ENCODE data around the gene AKTIP. TPM values are rescaled to one million over a fixed set of nuclear protein-coding genes. Genes with fewer than 3 reads are reported as not detected.
A peak's percentile ranks its signal among the peaks of the same experiment; 100 is the strongest.
"Not testable (repeated sequence)": the region's sequence is repeated elsewhere in the genome, so short reads cannot be mapped to it uniquely, and the experiment has no call there.

AKTIP gene
- total RNA-seq, 1 experiment from 2014 or later = 17.6 TPM

DNA sequence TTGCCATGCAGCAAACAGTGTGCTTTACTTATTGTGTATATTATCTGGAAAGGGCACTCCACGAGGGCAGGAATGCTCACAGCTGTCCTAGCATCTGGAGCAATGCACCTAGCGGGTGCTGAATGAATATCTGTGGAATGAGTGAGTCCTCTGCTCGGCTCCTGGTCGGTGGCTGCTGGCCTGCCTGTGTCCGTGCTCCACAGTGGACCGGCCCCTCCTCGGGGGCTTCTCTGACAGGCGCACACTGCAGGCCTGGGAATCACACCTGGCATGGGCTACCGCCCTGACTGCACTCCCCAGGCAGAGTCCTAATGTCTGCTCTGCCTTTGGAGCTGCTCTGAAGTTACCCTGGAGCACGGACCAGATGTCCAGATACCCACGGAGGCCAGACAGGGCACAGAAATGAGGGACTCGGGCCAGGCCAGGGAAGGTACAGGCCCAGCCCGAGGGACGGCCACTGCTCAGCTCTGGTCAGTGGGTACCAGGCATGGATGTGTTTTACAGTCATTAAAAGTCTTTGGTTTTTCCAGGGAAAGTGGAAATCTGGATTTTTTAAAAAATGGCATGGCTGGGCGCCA is 21.1 kb upstream of the AKTIP start:
- Histone ChIP-seq H3K4me3 (ENCODE audit: insufficient read depth, low read depth, low read length) (no peak overlapping the region), H3K36me3 (replicated peaks; ENCODE audit: control insufficient read depth, insufficient read depth, low read length) (no peaks in the 10 kb centered on the region), H3K27me3 (ENCODE audit: control insufficient read depth, insufficient read depth, low read length) (no peaks in the 10 kb centered on the region)
- no peak for DNase-seq

DNA sequence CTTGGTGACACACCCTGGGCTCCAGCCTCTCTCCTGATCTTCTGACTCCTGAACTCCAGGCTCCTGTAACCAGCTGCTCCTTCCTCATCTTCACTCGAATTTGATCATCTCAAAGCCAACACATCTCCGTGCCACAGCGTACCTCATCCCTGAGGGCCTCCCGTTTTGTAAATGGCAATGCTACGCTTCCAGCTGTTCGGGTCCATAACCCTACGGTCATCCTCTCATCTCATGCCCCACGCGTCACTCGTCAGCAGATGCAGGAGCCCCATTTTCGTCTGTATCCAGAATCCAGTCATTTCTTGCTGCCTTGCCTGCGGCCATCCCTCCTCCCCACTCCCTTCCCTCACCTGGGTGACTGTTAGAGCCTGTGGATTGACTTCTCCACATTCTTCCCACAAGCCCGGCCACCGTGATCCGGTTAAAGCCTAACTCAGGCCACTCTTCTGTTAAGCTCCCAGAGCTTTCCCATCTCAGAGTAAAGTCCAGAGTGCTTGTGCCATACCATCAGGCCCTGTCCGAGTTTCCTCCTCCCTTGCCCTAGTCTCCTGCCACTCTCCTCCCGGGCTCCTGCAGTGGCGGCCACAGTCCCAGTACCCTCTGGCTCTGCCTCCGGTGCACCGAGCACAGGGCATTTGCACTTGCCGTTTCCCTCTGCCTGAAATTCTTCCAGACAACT is 20.3 kb upstream of the AKTIP start:
- H3K4me3 ChIP-seq (ENCODE audit: insufficient read depth, low read depth, low read length) = no peak overlapping the region
- H3K27me3 ChIP-seq (ENCODE audit: control insufficient read depth, insufficient read depth, low read length) = no peaks in the 10 kb centered on the region
- H3K36me3 ChIP-seq (replicated peaks; ENCODE audit: control insufficient read depth, insufficient read depth, low read length) = no peaks in the 10 kb centered on the region
- DNase-seq = no peak

DNA sequence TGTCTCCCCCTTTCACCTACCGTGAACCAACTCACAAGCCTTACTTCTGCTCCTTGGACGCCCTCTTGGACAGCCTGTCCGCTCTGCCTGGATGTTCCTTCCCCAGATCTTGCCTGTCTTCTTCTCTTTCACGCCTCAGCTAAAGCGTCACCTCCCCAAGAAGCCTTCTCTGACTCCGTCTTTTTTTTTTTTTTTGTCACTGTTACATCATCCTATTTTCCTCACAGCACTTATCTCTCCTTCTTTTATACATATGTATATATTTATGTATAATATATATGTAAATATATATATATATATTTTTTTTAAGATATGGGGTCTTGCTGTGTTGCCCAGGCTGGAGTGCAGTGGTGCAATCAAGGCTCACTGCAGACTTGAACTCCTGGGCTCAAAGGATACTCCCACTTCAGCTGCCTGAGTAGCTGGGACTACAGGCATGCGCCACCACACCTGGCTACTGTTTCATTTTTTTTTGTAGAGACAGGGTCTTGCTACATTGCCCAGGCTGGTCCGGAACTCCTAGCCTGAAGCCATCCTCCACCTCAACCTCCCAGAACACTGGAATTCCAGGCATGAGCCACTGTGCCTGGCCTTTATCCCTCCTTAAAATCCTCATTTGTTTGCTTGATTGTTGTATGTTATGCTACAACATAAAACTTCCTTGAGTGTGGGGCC is 16.5 kb upstream of the AKTIP start:
- DNase-seq = no peak
- Histone ChIP-seq H3K4me3 (ENCODE audit: insufficient read depth, low read depth, low read length) (no peak overlapping the region), H3K36me3 (replicated peaks; ENCODE audit: control insufficient read depth, insufficient read depth, low read length) (no peaks in the 10 kb centered on the region), H3K27me3 (ENCODE audit: control insufficient read depth, insufficient read depth, low read length) (no peaks in the 10 kb centered on the region)

DNA sequence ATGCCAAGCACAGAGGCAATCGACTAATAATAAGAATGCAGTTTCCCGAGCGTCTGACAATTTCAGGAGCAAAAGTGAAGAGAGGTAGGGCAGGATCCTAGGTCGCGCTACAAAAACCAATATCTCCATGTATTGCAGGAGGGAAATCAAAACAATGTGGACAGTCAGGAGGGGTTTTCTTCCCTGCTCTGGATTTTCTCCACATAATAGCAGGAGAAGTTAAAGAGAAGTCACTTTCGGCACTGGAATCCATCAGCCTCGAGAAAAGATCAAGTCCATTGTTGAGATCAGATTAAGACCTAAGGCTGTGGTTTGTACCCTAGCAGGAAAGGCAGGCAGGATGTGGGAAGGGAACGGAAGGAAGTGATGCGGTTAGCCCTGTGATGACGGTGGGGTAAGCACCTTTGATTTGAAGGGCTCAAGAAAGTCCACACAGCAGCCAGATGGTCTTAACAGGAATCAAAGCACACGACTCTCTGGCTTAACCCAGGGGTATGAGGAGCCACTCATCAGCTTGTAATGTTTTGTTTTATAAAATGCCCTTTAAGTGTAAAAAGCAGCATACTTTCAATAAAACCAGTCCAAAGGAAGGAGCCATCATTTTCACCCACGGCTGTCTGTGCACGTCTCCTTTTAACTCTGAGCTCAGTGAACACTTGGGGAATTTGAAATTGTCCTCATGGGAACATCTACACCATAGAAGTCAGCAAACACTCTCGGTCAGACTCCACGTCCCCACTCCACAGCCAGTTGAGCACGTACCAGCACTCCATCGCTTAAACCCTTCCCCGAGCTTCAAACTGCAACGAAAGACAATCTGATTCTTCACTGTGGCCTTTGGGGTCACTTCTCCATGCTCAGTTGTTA is 15.8 kb upstream of the AKTIP start:
- H3K4me3 ChIP-seq (ENCODE audit: insufficient read depth, low read depth, low read length) = no peak overlapping the region
- no peak for DNase-seq
- no peaks in the 10 kb centered on the region for H3K36me3 ChIP-seq (replicated peaks; ENCODE audit: control insufficient read depth, insufficient read depth, low read length)
- H3K27me3 ChIP-seq (ENCODE audit: control insufficient read depth, insufficient read depth, low read length) = no peaks in the 10 kb centered on the region

DNA sequence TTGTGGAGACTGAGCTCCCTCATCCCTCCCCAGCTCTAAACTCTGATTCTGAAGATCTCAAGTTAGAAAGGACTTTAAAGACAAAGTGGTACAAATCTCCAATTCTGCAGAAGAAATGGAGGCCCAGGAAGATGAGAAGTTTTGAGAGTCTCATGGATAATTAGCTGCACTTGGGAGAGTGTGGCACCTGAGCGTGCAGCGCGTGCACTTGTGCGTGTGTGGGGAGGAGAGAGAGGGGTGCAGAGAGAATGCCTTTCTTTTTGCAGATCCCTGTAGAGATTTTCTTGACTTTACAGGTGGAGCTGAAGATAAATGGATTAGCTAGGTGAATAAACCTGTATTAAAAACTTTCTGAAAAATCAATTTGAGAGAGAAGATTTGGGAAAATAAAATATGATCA is 14.8 kb upstream of the AKTIP start:
- H3K27me3 ChIP-seq (ENCODE audit: control insufficient read depth, insufficient read depth, low read length) = no peaks in the 10 kb centered on the region
- no peak overlapping the region for H3K4me3 ChIP-seq (ENCODE audit: insufficient read depth, low read depth, low read length)
- DNase-seq = no peak
- no peaks in the 10 kb centered on the region for H3K36me3 ChIP-seq (replicated peaks; ENCODE audit: control insufficient read depth, insufficient read depth, low read length)

DNA sequence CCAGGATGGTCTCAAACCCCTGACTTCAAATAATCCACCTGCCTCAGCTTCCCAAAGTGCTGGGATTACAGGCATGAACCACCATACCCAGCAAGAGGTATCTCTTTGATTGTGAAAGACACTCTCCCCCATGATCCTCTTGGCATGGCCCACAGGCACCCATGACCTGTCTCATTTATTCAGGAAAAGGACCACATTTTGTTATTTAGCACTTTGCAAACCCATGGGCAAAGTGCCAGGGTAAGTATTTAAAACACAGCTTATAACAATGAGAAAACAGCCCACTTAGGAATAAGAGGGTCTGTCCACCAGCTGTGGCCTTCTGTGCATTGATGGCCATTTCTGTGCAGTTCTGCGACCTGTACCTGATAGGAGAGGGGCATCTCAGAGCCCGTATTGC is 12.8 kb upstream of the AKTIP start:
- H3K36me3 ChIP-seq (replicated peaks; ENCODE audit: control insufficient read depth, insufficient read depth, low read length) = no peaks in the 10 kb centered on the region
- H3K4me3 ChIP-seq (ENCODE audit: insufficient read depth, low read depth, low read length) = no peak overlapping the region
- DNase-seq = no peak
- no peaks in the 10 kb centered on the region for H3K27me3 ChIP-seq (ENCODE audit: control insufficient read depth, insufficient read depth, low read length)

DNA sequence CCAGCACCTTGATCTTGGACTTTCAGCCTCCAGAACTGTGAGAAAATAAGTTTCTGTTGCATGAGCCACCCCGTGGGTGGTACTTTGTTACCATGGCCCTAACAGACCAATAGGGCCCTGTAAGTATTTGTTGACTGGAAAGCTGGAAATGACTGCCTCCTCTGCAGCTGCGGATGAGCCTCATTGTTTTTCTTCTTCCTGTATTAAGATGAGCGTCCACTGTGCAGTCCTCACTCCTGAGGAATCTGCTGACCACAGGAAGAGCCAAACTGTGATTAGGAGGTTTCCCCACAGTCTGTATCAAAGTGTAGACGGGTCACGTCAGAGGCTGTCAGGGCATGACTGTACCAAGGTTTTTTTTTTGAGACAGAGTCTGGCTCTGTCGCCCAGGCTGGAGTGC is 12.2 kb upstream of the AKTIP start:
- Histone ChIP-seq H3K4me3 (ENCODE audit: insufficient read depth, low read depth, low read length) (no peak overlapping the region), H3K27me3 (ENCODE audit: control insufficient read depth, insufficient read depth, low read length) (no peaks in the 10 kb centered on the region), H3K36me3 (replicated peaks; ENCODE audit: control insufficient read depth, insufficient read depth, low read length) (no peaks in the 10 kb centered on the region)
- DNase-seq = no peak

DNA sequence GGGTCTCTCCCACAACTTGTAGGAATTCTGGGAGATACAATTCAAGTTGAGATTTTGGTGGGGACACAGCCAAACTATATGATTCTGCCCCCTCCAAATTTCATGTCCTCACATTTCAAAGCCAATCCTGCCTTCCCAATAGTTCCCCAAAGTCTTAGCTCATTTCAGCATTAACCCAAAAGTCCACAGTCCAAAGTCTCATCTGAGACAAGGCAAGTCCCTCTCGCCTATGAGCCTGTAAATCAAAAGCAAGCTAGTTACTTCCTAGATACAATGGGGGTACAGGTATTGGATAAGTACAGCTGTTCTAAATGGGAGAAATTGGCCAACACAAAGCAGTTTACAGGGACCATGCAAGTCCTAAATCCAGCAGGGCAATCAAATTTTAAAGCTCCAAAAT is 9.8 kb upstream of the AKTIP start:
- H3K4me3 ChIP-seq (ENCODE audit: insufficient read depth, low read depth, low read length); H3K36me3 ChIP-seq (replicated peaks; ENCODE audit: control insufficient read depth, insufficient read depth, low read length); DNase-seq; H3K27me3 ChIP-seq (ENCODE audit: control insufficient read depth, insufficient read depth, low read length): not testable (repeated sequence)

DNA sequence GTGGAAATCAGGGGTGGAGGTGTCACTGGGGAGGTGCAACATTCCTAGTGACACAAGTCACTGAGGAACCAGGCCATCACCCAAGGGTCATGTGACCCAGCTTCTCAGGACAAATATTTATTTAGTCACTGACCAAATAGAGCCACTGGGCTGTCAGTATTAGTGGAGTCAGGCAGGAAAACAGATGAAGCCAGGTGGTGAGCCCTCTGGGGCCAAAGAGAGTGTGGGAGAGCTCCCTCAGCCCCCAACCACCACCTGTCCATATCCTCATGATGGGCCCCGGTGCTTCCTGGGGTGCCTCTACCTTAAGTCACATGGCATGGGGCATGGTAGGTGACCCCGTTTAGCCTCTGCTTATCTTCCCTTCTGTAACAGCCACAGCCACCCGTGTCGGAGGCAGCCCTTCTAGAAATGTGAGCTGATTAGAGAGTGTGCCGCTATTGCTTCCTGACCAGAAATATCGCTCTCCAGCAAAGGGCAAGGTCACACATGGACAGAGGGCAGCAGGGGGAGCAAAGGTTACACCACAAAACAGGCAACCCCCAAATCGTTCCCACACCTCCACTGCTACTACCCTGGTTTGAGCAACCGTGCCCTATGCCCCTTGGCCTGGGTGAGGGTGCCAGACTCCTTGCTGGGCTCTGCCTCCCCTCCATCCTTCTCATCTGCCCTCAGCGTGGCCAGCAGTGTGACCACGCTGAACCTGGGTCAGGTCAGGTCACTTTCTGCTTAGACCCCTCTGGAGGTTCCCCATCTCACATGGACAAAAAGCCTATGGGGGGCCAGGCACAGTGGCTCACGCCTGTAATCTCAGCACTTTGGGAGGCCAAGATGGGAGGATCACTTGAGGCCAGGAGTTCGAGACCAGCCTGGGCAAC is 8.6 kb upstream of the AKTIP start:
- no peaks in the 10 kb centered on the region for H3K36me3 ChIP-seq (replicated peaks; ENCODE audit: control insufficient read depth, insufficient read depth, low read length)
- no peak overlapping the region for H3K4me3 ChIP-seq (ENCODE audit: insufficient read depth, low read depth, low read length)
- no peak for DNase-seq
- H3K27me3 ChIP-seq (ENCODE audit: control insufficient read depth, insufficient read depth, low read length) = no peaks in the 10 kb centered on the region

DNA sequence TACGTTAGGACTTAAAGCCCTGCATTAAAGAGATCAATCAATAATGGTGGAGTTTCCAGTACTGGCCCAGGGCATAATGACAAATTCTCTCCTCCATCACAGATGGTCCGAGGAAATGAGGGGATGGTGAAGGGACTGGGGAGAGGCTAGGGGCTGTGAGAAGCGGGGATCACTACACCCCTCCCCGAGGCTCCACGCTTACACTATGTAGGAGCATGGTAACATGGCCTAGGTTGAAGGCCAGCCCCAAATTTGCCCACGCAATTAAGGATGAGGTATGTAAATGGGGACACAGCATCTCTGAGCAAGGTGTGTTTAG is 8.0 kb upstream of the AKTIP start:
- H3K4me3 ChIP-seq (ENCODE audit: insufficient read depth, low read depth, low read length) = no peak overlapping the region
- no peaks in the 10 kb centered on the region for H3K27me3 ChIP-seq (ENCODE audit: control insufficient read depth, insufficient read depth, low read length)
- no peak for DNase-seq
- H3K36me3 ChIP-seq (replicated peaks; ENCODE audit: control insufficient read depth, insufficient read depth, low read length) = no peaks in the 10 kb centered on the region

DNA sequence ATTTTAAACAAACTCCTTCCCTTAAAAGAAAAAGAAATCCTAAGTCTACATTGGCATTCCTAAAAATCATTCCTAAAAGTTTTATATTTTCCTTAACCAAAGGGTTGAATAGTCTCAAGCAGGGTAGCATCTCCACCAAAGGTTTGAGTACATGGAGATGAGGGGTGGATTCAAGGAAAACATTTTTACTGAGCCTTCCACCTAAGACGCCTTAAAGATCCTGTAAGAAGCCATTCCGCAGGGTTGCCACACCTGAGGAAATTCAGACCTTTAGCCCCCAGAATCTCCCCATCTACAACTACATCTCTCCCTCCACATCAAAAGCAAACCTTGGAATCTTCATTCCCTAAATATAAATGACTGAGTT is 7.7 kb upstream of the AKTIP start:
- no peak for DNase-seq
- H3K4me3 ChIP-seq (ENCODE audit: insufficient read depth, low read depth, low read length) = no peak overlapping the region
- H3K36me3 ChIP-seq (replicated peaks; ENCODE audit: control insufficient read depth, insufficient read depth, low read length) = no peaks in the 10 kb centered on the region
- no peaks in the 10 kb centered on the region for H3K27me3 ChIP-seq (ENCODE audit: control insufficient read depth, insufficient read depth, low read length)

DNA sequence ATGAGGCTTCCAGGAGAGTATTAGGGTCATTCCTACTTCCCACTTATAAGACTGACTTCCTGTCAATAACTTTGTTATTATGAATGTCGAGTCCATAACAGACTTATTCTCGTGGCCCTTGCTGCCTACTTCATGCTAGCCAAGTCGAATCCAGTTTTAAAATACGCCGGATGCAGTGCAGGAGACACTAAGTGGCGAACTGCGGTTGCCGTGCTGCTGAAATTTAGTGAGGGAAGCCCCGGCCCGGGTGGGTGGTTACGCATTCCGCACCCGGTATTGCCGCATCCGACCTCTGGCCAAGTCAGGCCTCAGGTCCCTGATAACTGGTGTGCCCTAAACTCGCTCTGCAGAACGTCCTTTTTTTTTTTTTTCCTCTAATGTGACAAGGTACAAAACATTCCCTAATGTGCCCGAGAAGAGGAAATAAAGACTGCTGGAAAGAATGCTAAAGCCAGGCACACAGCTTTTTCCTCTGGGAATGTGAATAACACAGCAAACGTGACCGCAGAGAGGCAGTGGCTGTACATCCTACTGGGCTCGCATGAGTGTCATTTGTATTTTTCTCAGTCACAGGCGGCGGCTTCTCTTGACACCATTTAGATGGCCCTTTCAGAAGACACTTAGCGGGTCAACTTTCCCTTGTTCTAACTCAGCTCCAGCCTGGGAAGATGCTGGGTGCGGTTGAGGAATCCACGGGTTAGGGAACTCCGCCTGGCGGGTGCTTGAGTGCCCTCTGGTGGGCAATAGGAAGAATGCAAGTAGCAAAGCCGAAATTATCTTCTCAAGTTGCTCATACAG is 7.1 kb upstream of the AKTIP start:
- H3K4me3 ChIP-seq (ENCODE audit: insufficient read depth, low read depth, low read length) = no peak overlapping the region
- no peaks in the 10 kb centered on the region for H3K36me3 ChIP-seq (replicated peaks; ENCODE audit: control insufficient read depth, insufficient read depth, low read length)
- no peaks in the 10 kb centered on the region for H3K27me3 ChIP-seq (ENCODE audit: control insufficient read depth, insufficient read depth, low read length)
- peak; percentile 83 for DNase-seq

DNA sequence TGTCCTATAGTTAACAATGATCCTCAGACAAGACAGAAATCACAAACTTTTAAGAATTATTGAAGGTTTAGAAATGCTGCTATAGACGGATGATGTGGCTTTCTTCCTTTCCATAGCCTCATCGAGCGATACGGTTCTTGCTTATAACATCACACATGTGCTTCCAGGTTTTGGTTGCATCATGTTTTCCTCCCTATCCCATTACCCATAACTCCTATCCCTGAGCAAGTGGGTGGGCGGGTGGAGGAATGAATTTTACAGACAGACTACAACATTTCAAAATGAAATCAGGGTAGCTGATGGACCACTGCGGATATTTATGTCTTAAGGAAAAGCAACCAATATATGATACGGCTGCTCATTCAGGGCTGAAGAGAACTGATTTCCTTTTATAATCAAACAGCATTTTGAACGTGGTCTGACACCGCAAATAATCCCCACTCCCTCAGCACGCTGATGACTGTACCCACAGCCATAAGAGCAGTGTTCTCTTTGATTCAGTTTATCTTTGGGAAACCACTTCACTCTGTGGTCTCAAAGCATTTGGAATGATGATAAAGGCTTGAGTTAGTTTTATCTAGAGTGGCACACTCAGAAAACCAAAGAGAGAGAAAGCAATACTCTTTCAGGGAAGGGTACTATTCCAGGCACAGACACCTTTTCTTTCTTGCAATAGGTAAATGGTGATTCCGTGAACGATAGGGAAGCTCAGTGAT is 4.6 kb upstream of the AKTIP start:
- no peak overlapping the region for H3K4me3 ChIP-seq (ENCODE audit: insufficient read depth, low read depth, low read length)
- no peaks in the 10 kb centered on the region for H3K27me3 ChIP-seq (ENCODE audit: control insufficient read depth, insufficient read depth, low read length)
- no peaks in the 10 kb centered on the region for H3K36me3 ChIP-seq (replicated peaks; ENCODE audit: control insufficient read depth, insufficient read depth, low read length)
- no peak for DNase-seq
